DOHH2 (cell line): Measurements from ENCODE around the gene ANKRD60.

Experiments
- H3F3A ChIP-seq: fragments of 200-600 bp; sonication (generic), shearing (Covaris generic); 2 replicates; pipeline ENCODE4 v1.6.0; 2016; ENCODE audit warnings: antibody characterized with exemption, mild to moderate bottlenecking; ENCODE audit not compliant: control insufficient read depth, insufficient read depth
- H3K27ac ChIP-seq: fragments of 200-600 bp; sonication (generic); 2 replicates; pipeline ENCODE4 v1.5.1; 2014; ENCODE audit warnings: low read depth, mild to moderate bottlenecking, low read length, moderate library complexity
- H3K27me3 ChIP-seq: fragments of 200-600 bp; sonication (generic); 2 replicates; pipeline ENCODE4 v1.6.1; 2014; ENCODE audit warnings: mild to moderate bottlenecking, low read length, mixed read lengths; ENCODE audit not compliant: control insufficient read depth
- H3K36me3 ChIP-seq: fragments of 200-600 bp; sonication (generic); 2 replicates; pipeline ENCODE4 v1.6.1; 2014; ENCODE audit warnings: mild to moderate bottlenecking, low read length, moderate library complexity, mixed read lengths; ENCODE audit not compliant: control insufficient read depth
- H3K4me1 ChIP-seq: fragments of 200-600 bp; sonication (generic); 2 replicates; pipeline ENCODE4 v1.6.1; 2014; ENCODE audit warnings: mild to moderate bottlenecking, low read length, mixed read lengths; ENCODE audit not compliant: control insufficient read depth
- H3K4me2 ChIP-seq: fragments of 200-600 bp; sonication (generic); 2 replicates; pipeline ENCODE4 v1.6.0; 2014; ENCODE audit warnings: mild to moderate bottlenecking, low read length, moderate library complexity
- H3K4me3 ChIP-seq: fragments of 200-600 bp; sonication (generic); 2 replicates; pipeline ENCODE4 v1.5.1; 2014; ENCODE audit warnings: mild to moderate bottlenecking, low read length, mixed read lengths
- H3K79me2 ChIP-seq: fragments of 200-600 bp; sonication (generic); 2 replicates; pipeline ENCODE4 v1.6.1; 2014; ENCODE audit warnings: mild to moderate bottlenecking, low read length, mixed read lengths; ENCODE audit not compliant: control insufficient read depth
- H3K9me2 ChIP-seq: fragments of 200-600 bp; sonication (generic); replicated peaks from 2 replicates; pipeline ENCODE4 v1.6.1; 2014; ENCODE audit warnings: mild to moderate bottlenecking, low read length, mixed read lengths; ENCODE audit not compliant: control insufficient read depth
- H3K9me3 ChIP-seq: fragments of 200-600 bp; sonication (generic); 2 replicates; pipeline ENCODE4 v1.6.1; 2014; ENCODE audit warnings: antibody characterized with exemption, low read length, mixed read lengths; ENCODE audit not compliant: control insufficient read depth, insufficient read depth
- H4K20me1 ChIP-seq: fragments of 200-600 bp; sonication (generic); 2 replicates; pipeline ENCODE4 v1.6.0; 2014; ENCODE audit warnings: low read depth, mild to moderate bottlenecking, antibody characterized with exemption, low read length, moderate library complexity; ENCODE audit not compliant: control insufficient read depth, insufficient read depth
- EZH2phosphoT487 ChIP-seq: fragments of 200-600 bp; sonication (generic); IDR thresholded peaks from 2 replicates; pipeline ENCODE4 v1.6.1; 2017; ENCODE audit warnings: borderline replicate concordance, mild to moderate bottlenecking, antibody characterized with exemption, low read length, moderate library complexity, mixed read lengths
- TF ChIP-seq, protein P1 (sequence below): fragments of 200-600 bp; sonication (generic); IDR thresholded peaks from one replicate; pipeline ENCODE4 v1.5.1; 2014; ENCODE audit warnings: antibody characterized with exemption, mild to moderate bottlenecking, low read depth, low read length; ENCODE audit not compliant: poor library complexity, severe bottlenecking

ANKRD60 gene

DNA sequence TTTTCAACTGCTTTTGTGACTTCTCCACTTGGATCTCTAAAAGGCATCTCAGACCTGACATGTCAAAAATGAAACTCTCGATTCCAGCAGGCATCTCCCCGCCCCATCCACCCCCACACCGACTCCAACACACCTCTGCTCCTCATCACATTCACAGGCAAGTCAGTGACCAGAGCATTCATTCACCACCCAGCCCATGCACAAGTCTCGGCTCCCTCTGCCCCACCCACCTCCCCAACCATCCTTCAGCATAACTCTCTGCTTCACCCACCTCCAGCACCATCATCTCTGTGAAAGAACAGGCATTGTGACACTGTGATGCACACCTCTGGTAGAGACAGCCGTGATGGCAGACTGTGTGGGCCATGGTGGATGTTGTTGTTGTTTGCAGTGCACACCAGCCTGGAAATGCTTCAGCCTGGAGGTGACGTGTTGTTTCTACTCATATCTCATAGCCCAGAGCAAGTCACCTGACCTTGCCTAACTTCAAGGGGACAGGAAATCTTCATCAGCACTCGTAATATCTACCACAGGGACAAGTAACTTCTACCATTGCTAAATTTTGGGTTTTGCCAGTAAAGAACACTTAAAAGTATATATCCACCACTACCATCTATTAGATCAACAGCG lies 56.5 kb downstream of the ANKRD60 start:
- Histone ChIP-seq H3K4me2 (no peak overlapping the region), H3K27ac (no peak overlapping the region), H3K79me2 (no peaks in the 10 kb centered on the region), H3K4me1 (no peaks in the 10 kb centered on the region), H4K20me1 (no peaks in the 10 kb centered on the region), H3K9me2 (no peaks in the 10 kb centered on the region), H3K27me3 (peaks cover 9% of the 10 kb centered on the region; the same call in 1 of the 2 replicates), H3K36me3 (no peaks in the 10 kb centered on the region), H3K4me3 (no peak overlapping the region), H3F3A (no peaks in the 10 kb centered on the region), H3K9me3 (no peaks in the 10 kb centered on the region)
- TF ChIP-seq, protein P1, sequence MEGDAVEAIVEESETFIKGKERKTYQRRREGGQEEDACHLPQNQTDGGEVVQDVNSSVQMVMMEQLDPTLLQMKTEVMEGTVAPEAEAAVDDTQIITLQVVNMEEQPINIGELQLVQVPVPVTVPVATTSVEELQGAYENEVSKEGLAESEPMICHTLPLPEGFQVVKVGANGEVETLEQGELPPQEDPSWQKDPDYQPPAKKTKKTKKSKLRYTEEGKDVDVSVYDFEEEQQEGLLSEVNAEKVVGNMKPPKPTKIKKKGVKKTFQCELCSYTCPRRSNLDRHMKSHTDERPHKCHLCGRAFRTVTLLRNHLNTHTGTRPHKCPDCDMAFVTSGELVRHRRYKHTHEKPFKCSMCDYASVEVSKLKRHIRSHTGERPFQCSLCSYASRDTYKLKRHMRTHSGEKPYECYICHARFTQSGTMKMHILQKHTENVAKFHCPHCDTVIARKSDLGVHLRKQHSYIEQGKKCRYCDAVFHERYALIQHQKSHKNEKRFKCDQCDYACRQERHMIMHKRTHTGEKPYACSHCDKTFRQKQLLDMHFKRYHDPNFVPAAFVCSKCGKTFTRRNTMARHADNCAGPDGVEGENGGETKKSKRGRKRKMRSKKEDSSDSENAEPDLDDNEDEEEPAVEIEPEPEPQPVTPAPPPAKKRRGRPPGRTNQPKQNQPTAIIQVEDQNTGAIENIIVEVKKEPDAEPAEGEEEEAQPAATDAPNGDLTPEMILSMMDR: no peak
- no peak for TF ChIP-seq EZH2phosphoT487

DNA sequence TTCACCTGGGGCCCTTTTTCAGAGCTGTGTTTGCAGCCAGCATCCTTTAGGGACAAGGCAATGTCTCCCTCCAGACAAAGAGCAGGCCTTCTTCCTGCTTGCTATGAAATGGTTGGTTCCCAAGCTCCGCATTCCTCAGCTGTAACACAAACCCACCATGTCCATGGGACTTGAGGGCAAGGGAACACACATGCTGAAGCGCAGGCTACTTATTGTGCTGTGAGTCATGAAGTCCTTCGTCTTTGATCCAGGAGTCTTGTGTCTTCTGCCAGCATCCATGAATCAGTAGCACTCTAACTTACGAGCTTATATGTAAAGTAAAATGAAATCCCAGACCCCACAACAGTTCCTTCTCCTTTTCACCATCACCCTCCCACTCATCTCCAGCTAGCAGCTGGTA lies 59.0 kb downstream of the ANKRD60 start:
- H3K79me2 ChIP-seq: no peaks in the 10 kb centered on the region
- 0 out of 2 replicates have a peak, but pooled peaks cover 7% of the 10 kb centered on the region for H3K27me3 ChIP-seq
- no peak overlapping the region for H3K4me2 ChIP-seq
- H3F3A ChIP-seq: no peaks in the 10 kb centered on the region
- no peaks in the 10 kb centered on the region for H3K36me3 ChIP-seq
- H3K4me3 ChIP-seq: no peak overlapping the region
- TF ChIP-seq, protein P1: no peak
- TF ChIP-seq EZH2phosphoT487: no peak
- H3K4me1 ChIP-seq: no peaks in the 10 kb centered on the region
- H3K9me3 ChIP-seq: no peaks in the 10 kb centered on the region
- H3K27ac ChIP-seq: no peak overlapping the region
- H3K9me2 ChIP-seq: no peaks in the 10 kb centered on the region
- no peaks in the 10 kb centered on the region for H4K20me1 ChIP-seq

DNA sequence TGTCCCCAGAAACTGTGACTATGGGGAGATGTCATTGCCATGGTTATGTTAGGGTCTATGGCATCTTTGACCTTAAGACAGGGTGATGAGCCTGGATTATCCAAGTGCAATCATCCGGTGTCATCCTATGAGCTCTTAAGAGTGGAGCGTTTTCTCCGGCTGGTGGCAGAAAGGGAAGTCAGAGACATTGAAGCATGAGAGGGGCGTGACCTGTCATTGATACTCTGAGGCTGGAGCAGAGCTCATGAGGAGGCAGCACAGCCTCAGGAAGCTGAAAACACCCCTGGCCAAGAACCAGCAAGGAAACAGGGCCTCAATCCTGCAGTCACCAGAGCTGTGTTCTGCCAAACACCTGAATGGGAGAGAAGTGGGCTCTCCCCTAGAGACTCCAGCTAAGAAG lies 59.6 kb downstream of the ANKRD60 start:
- no peaks in the 10 kb centered on the region for H4K20me1 ChIP-seq
- H3K4me3 ChIP-seq: no peak overlapping the region
- no peak overlapping the region for H3K4me2 ChIP-seq
- H3K27ac ChIP-seq: no peak overlapping the region
- no peaks in the 10 kb centered on the region for H3K9me3 ChIP-seq
- no peaks in the 10 kb centered on the region for H3K4me1 ChIP-seq
- no peaks in the 10 kb centered on the region for H3K9me2 ChIP-seq
- TF ChIP-seq, protein P1: no peak
- no peak for TF ChIP-seq EZH2phosphoT487
- H3K79me2 ChIP-seq: no peaks in the 10 kb centered on the region
- H3F3A ChIP-seq: no peaks in the 10 kb centered on the region
- H3K27me3 ChIP-seq: 0 out of 2 replicates have a peak, but pooled peaks cover 4% of the 10 kb centered on the region
- H3K36me3 ChIP-seq: no peaks in the 10 kb centered on the region
